H1 (cell line): ENCODE results near the gene UVRAG. TPM values are rescaled to one million over a fixed set of nuclear protein-coding genes. Genes with fewer than 3 reads are reported as not detected.

Experiments used
- BCL11A ChIP-seq, 2 experiments: IDR thresholded peaks; one replicate each; pipeline ENCODE4 v1.6.1; 2011; ENCODE audit warnings: low read depth in 2 of 2, low read length in 2 of 2, mild to moderate bottlenecking in 2 of 2
- CBX5 ChIP-seq: fragments of 300-800, 300-1000 bp; sonication (generic); IDR thresholded peaks from 2 replicates; pipeline ENCODE4 v1.7.1; 2016; ENCODE audit warnings: antibody characterized with exemption, low read length, low read depth
- CHD1 ChIP-seq: IDR thresholded peaks from 2 replicates; pipeline ENCODE4 v1.6.1; 2012; ENCODE audit warnings: low read depth, low read length, improper control_type of control experiment
- E2F6 ChIP-seq: IDR thresholded peaks from 2 replicates; pipeline ENCODE4 v1.6.1; 2012; ENCODE audit warnings: inconsistent platforms
- EZH2 ChIP-seq: fragments of 200-600 bp; sonication (generic); IDR thresholded peaks from 2 replicates; pipeline ENCODE4 v1.7.1; 2012; ENCODE audit warnings: low read depth, mild to moderate bottlenecking, moderate library complexity, low read length, inconsistent platforms; ENCODE audit not compliant: severe bottlenecking
- KDM4A ChIP-seq: IDR thresholded peaks from one replicate; pipeline ENCODE4 v1.7.1; 2012; ENCODE audit warnings: low read depth, mild to moderate bottlenecking, moderate library complexity, low read length, inconsistent platforms; ENCODE audit not compliant: severe bottlenecking
- NANOG ChIP-seq: IDR thresholded peaks from 2 replicates; pipeline ENCODE4 v1.6.1; 2011; ENCODE audit warnings: low read length, low read depth, mild to moderate bottlenecking, inconsistent platforms; ENCODE audit not compliant: insufficient read depth, poor library complexity, severe bottlenecking
- PHF8 ChIP-seq: fragments of 200-600 bp; sonication (generic); conservative IDR thresholded peaks from 2 replicates; pipeline ENCODE4 v1.7.1; 2012; ENCODE audit warnings: low read depth, mild to moderate bottlenecking, inconsistent platforms, low read length, moderate library complexity
- SP2 ChIP-seq: IDR thresholded peaks from 2 replicates; pipeline ENCODE4 v1.6.1; 2012; ENCODE audit warnings: mild to moderate bottlenecking, low read length, inconsistent platforms
- polyA plus RNA-seq, 7 experiments: library from polyadenylated mRNA; depleted of rRNA in 3 of 7; stranded (reverse) in 5 of 7; unstranded in 2 of 7; fragments of >200 nt in 5 of 7; fragments of 200-250 nt in 2 of 7; gene quantifications; 1 replicate in 5 of 7; 2 replicates in 1 of 7; 4 replicates in 1 of 7; pipeline versions ENCODE4 v1.2.1 to v1.2.3, GENCODE V29; 2011 to 2013; ENCODE audit warnings: missing spikeins in 2 of 7, mixed read lengths in 2 of 7
- total RNA-seq: library from RNA; stranded (reverse); fragmentation: NEBNext Ultra II Directional; extraction: Animal tissue kit (Norgen Biotek cat#: 25700); gene quantifications from 2 replicates; pipeline ENCODE4 v1.2.1, GENCODE V29; 2021

The UVRAG gene
- total and polyA plus RNA-seq, 2 of the 8 experiments (the other 6 are each of a cell fraction or from before 2014, with no cell fraction given): 5.5 to 14.7 TPM

- peak; percentile 99 for TF ChIP-seq E2F6
- no peak for TF ChIP-seq CBX5
- TF ChIP-seq BCL11A (IDR thresholded peaks at IDR 0.05; ENCODE audit: low read depth in 2 of 2, low read length in 2 of 2): no peak
- TF ChIP-seq PHF8: peak; percentile 30; the same call in 1 of the 2 replicates
- peak; percentile 61 for TF ChIP-seq NANOG
- TF ChIP-seq SP2: no peak
- TF ChIP-seq CHD1: peak; percentile 88
- no peak for TF ChIP-seq KDM4A
- TF ChIP-seq EZH2: no peak
Observed at GRCh38 chr11:75768112-75768908, 46.7 kb upstream of the UVRAG start, which contains the start of gene DGAT2 (continued).
